Muscle of leg (tissue), 11 donors: ENCODE measurements around the gene PLXNB2. TPM values are rescaled to one million over a fixed set of nuclear protein-coding genes. Genes with fewer than 3 reads are reported as not detected.

Experiments
- DNase-seq: peaks from one replicate; pipeline ENCODE4 v3.0.0; 2013
- H3K27ac ChIP-seq: one replicate; pipeline ENCODE4 v1.5.1; 2013; ENCODE audit warnings: mild to moderate bottlenecking, low read length, control low read depth
- H3K27me3 ChIP-seq: one replicate; pipeline ENCODE4 v1.6.1; 2013; ENCODE audit warnings: low read length; ENCODE audit not compliant: control insufficient read depth, insufficient read depth
- H3K36me3 ChIP-seq: one replicate; pipeline ENCODE4 v1.6.1; 2013; ENCODE audit warnings: low read length; ENCODE audit not compliant: control insufficient read depth, insufficient read depth
- H3K4me1 ChIP-seq: one replicate; pipeline ENCODE4 v1.6.1; 2013; ENCODE audit warnings: low read length; ENCODE audit not compliant: control insufficient read depth, insufficient read depth
- H3K4me3 ChIP-seq: one replicate; pipeline ENCODE4 v1.5.1; 2013; ENCODE audit warnings: low read length, control low read depth
- H3K9me3 ChIP-seq: replicated peaks from 2 replicates; pipeline ENCODE4 v1.6.1; 2013; ENCODE audit warnings: low read depth, low read length; ENCODE audit not compliant: control insufficient read depth
- WGBS: methylation state at CpG from one replicate; pipeline ENCODE4 v1.1.5; 2013; ENCODE audit warnings: missing lambda C conversion rate; ENCODE audit not compliant: insufficient coverage; 5-methylcytosine and 5-hydroxymethylcytosine counted together
- polyA plus RNA-seq, 8 donors: library from polyadenylated mRNA; unstranded; fragments of 120-200 nt; gene quantifications; one replicate each; pipeline versions ENCODE4 v1.2.1 to v1.2.3, GENCODE V29; 2013; ENCODE audit warnings: inconsistent platforms in 1 of 8, low replicate concordance in 1 of 8; ENCODE audit not compliant: insufficient read length in 8 of 8, insufficient read depth in 1 of 8
- total RNA-seq: library from RNA; stranded (reverse); fragments of 120-200 nt; gene quantifications from one replicate; pipeline ENCODE4 v1.2.4, GENCODE V29; 2013

The PLXNB2 gene
- total and polyA plus RNA-seq, 9 donors, result 36.9 to 110 (median 93.3) TPM

GRCh38 chr22:50287731-50288130, 19.7 kb downstream of the PLXNB2 start:
- Histone ChIP-seq H3K4me1 (peaks cover 8% of the 10 kb centered on the region), H3K4me3 (no peak overlapping the region), H3K27ac (no peak overlapping the region), H3K9me3 (no peaks in the 10 kb centered on the region), H3K36me3 (peaks cover 81% of the 10 kb centered on the region), H3K27me3 (no peaks in the 10 kb centered on the region)
- DNase-seq, result no peak
- 92% methylated on average over 31 of the region's 31 CpGs for WGBS

- Histone ChIP-seq H3K36me3 (peaks cover 87% of the 10 kb centered on the region), H3K9me3 (no peaks in the 10 kb centered on the region), H3K4me3 (no peak overlapping the region), H3K27me3 (no peaks in the 10 kb centered on the region), H3K27ac (no peak overlapping the region), H3K4me1 (peaks cover 11% of the 10 kb centered on the region)
- no peak for DNase-seq
- WGBS, result 84% methylated on average over 36 of the region's 40 CpGs
Measured at GRCh38 chr22:50286701-50287318, 20.6 kb downstream of the PLXNB2 start.

DNA sequence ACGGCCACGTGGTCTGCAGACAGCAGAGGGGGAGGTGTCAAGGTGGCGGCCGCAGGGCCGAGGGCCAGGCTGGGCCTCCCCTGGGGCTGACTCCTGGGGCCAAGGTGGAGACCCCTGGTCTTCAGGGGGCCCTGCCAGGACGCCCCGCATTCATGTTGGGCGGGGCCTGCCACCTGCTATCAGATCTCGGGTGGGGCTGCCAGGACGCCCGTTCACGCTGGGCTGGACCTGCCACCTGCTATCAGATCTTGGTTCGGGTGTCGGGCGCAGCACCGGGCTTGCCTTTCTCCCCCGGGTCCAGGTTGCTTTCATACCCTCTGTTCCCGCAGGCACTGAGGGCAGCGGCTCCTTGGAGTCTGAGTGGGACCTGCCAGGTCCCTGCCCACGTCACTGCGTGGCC, 21.2 kb downstream of the PLXNB2 start:
- Histone ChIP-seq H3K4me3 (no peak overlapping the region), H3K36me3 (peaks cover 89% of the 10 kb centered on the region), H3K9me3 (no peaks in the 10 kb centered on the region), H3K4me1 (peaks cover 12% of the 10 kb centered on the region), H3K27ac (no peak overlapping the region), H3K27me3 (no peaks in the 10 kb centered on the region)
- 88% methylated on average over 21 of the region's 21 CpGs for WGBS
- DNase-seq, result no peak

- no peaks in the 10 kb centered on the region for H3K9me3 ChIP-seq
- no peak for DNase-seq
- no peak overlapping the region for H3K27ac ChIP-seq
- H3K4me1 ChIP-seq, result peaks cover 12% of the 10 kb centered on the region
- H3K36me3 ChIP-seq, result peaks cover 89% of the 10 kb centered on the region
- 94% methylated on average over 26 of the region's 34 CpGs for WGBS
- no peak overlapping the region for H3K4me3 ChIP-seq
- no peaks in the 10 kb centered on the region for H3K27me3 ChIP-seq
Measured at GRCh38 chr22:50285568-50286229, 21.7 kb downstream of the PLXNB2 start.

DNA sequence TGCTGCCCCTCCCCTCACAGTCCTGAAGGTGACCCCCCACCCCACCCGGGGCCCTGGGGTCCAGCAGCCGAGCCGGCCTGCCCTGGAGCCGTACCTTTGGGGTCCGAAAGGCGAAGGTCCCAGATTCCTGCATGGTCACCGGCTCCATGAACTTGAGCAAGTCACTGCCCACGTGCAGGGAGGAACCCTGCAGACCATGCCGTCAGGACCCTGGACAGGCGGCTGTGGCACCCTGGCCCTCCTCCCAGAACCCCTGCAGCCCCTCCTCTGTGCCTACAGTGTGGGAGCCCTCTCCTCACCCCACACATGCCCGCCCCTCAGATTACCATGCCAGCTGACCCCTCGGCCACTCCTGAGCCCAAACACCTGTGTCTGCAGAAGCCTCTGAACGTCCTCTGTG, 23.0 kb downstream of the PLXNB2 start:
- Histone ChIP-seq H3K36me3 (peaks cover 89% of the 10 kb centered on the region), H3K27me3 (no peaks in the 10 kb centered on the region), H3K4me1 (peaks cover 12% of the 10 kb centered on the region), H3K4me3 (no peak overlapping the region), H3K9me3 (no peaks in the 10 kb centered on the region), H3K27ac (no peak overlapping the region)
- no peak for DNase-seq
- 90% methylated on average over 13 of the region's 13 CpGs for WGBS

DNA sequence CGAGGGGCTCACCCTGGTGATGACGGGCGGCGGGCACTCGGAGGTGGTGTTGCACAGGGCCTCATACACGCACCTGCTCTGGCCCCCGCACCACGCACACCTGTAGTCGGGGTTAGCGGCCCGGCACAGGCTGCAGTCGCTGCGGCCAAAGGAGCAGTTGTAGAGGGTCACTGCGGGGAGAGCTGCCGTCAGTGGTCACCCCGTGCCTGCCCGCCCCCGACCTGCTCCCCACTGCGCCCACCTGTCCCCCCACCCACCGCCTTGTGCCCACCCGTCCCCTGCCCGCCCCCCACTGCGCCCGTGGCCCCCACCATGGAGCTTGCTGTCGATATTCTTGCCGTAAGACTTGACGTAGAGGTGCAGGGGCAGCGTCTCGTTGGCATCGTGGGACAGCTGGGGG, 23.6 kb downstream of the PLXNB2 start:
- Histone ChIP-seq H3K36me3 (peaks cover 89% of the 10 kb centered on the region), H3K4me1 (peaks cover 12% of the 10 kb centered on the region), H3K9me3 (no peaks in the 10 kb centered on the region), H3K27ac (no peak overlapping the region), H3K27me3 (no peaks in the 10 kb centered on the region), H3K4me3 (no peak overlapping the region)
- DNase-seq, result no peak
- 89% methylated on average over 26 of the region's 30 CpGs for WGBS

DNA sequence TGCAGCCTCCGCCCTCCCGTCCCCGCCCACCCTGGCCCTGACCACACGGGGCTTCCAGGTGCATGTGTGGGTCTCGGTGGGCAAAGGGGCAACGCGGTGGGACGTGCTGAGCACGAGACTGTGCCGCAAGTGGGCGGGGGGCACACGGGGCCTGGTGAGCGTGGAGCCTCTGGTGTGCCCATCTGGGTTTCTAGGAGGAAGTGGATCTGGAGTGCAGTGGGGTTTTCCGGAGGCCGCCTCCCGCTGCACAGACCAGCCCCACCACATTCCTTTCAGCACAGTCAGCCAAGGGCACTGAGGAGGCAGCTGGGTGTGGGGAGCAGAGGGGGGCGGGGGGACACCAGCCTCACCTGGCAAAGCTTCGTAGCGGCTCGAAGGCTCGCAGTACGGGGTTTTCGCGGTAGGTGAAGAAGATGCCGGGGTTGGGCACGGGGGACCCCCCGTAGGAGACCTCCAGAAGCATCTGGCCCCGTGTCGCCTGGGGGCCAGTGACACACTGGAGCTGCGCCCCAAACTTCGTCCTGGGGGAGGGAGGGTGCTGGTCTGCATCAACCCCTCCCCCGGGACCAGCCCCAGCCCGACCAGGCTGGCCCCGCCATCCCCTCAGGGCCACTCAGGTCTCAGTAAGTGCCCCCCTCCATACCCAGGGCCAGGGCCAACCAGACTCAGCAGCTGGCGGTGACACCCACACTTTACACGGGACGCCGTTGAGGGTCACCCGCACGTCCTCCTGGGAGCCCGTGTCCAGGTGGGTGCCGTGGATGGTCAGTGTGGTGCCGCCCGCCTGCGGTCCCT, 24.9 kb downstream of the PLXNB2 start:
- Histone ChIP-seq H3K36me3 (peaks cover 89% of the 10 kb centered on the region), H3K27ac (peak overlapping the region; percentile 3), H3K4me3 (no peak overlapping the region), H3K27me3 (no peaks in the 10 kb centered on the region), H3K9me3 (no peaks in the 10 kb centered on the region), H3K4me1 (peaks cover 12% of the 10 kb centered on the region)
- DNase-seq, result no peak
- 88% methylated on average over 22 of the region's 45 CpGs for WGBS

- Histone ChIP-seq H3K36me3 (peaks cover 84% of the 10 kb centered on the region), H3K4me3 (no peak overlapping the region), H3K9me3 (no peaks in the 10 kb centered on the region), H3K4me1 (peaks cover 12% of the 10 kb centered on the region), H3K27ac (peak overlapping the region; percentile 3), H3K27me3 (no peaks in the 10 kb centered on the region)
- 79% methylated on average over 23 of the region's 25 CpGs for WGBS
- no peak for DNase-seq
Measured at GRCh38 chr22:50281957-50282356, 25.5 kb downstream of the PLXNB2 start.

DNA sequence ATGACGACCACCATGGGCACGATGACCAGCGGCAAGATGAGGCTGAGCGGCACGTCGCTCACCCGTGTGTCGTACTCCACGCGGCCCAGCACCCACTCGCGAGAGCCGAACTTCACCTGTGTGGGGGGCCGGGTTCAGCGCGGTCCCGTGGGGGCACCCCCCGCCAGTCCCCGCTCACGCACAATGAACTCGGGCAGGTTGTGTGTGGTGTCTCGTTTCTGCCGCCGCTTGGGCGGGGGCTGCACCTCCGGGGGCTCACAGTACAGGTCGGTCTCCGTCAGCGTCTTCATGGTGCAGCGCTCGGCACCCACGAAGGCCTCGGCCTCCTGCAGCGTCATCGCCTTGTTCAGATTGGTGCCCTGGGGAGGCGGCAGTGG, 26.1 kb downstream of the PLXNB2 start:
- H3K4me3 ChIP-seq, result no peak overlapping the region
- DNase-seq, result no peak
- H3K4me1 ChIP-seq, result peaks cover 12% of the 10 kb centered on the region
- H3K27ac ChIP-seq, result no peak overlapping the region
- 93% methylated on average over 36 of the region's 36 CpGs for WGBS
- H3K36me3 ChIP-seq, result peaks cover 84% of the 10 kb centered on the region
- no peaks in the 10 kb centered on the region for H3K9me3 ChIP-seq
- no peaks in the 10 kb centered on the region for H3K27me3 ChIP-seq

DNA sequence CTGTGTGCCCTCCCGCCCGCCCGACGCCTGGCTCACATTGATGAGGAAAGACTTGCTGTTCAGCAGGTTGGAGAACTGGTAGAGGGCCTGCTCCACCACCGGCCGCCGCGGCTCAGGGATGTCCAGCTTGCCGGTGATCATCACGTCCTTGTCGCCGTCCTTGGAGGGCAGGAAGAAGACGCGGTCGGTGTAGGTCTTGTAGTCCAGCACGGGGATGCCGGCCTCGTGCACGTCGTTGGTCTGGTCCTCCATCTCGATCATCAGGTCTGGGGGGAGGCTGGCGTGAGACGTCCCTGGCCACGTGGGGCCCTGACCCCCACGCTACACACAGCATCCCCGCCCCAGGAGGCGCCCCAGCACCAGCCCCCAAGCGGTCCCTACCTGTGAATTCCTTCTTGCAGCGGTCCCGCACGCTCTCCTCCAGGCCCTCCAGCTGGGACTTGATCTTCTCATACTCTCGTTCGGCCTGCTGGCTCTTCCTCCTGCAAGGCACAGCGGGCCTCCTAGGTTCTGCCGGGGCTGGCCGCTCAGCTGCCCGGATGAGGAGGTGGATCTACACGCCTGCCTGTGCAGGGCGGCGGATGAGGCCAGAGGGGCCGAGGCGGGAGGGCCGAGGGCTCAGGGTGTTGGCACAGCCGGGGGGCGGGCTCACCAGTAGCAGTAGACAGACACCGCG, 26.6 kb downstream of the PLXNB2 start:
- Histone ChIP-seq H3K36me3 (peaks cover 83% of the 10 kb centered on the region), H3K9me3 (no peaks in the 10 kb centered on the region), H3K4me1 (peaks cover 12% of the 10 kb centered on the region), H3K27me3 (no peaks in the 10 kb centered on the region), H3K4me3 (no peak overlapping the region), H3K27ac (no peak overlapping the region)
- 93% methylated on average over 39 of the region's 47 CpGs for WGBS
- DNase-seq, result no peak
